Adrenal gland (tissue), 12 donors: ENCODE results near the gene POLE2. TPM values are rescaled to one million over a fixed set of nuclear protein-coding genes. Genes with fewer than 3 reads are reported as not detected.
A peak's percentile ranks its signal among the peaks of the same experiment; 100 is the strongest.
"Not testable (repeated sequence)": the region's sequence is repeated elsewhere in the genome, so short reads cannot be mapped to it uniquely, and the experiment has no call there.

Source experiments
- DNase-seq, 7 donors: peaks; one replicate each; pipeline ENCODE4 v3.0.0-alpha.2; 2019 to 2020
- H3K27ac ChIP-seq, 5 donors: fragments of 200-600 bp; sonication (generic) in 4 of 5; 1 replicate in 3 of 5; 2 replicates in 2 of 5; pipeline versions ENCODE4 v1.5.1 to v1.8.0; 2016 to 2020; ENCODE audit warnings: mild to moderate bottlenecking in 1 of 5
- H3K27me3 ChIP-seq: fragments of 200-600 bp; 2 replicates; pipeline ENCODE4 v1.8.0; 2021
- H3K36me3 ChIP-seq, 2 donors: fragments of 200-600 bp; replicated peaks in 1 of 2; 1 replicate in 1 of 2; 2 replicates in 1 of 2; pipeline versions ENCODE4 v1.5.1 to v1.8.0; 2018 to 2022
- H3K4me1 ChIP-seq, 2 donors: fragments of 200-600 bp; replicated peaks in 1 of 2; 1 replicate in 1 of 2; 2 replicates in 1 of 2; pipeline versions ENCODE4 v1.5.1 to v1.8.0; 2018 to 2021
- H3K4me3 ChIP-seq, 4 donors: fragments of 200-600 bp; sonication (generic) in 3 of 4; one replicate each; pipeline ENCODE4 v1.5.1; 2016 to 2018
- H3K9me3 ChIP-seq, 3 donors: fragments of 200-600 bp; sonication (generic) in 1 of 3; replicated peaks in 1 of 3; 1 replicate in 2 of 3; 2 replicates in 1 of 3; pipeline versions ENCODE4 v1.5.1 to v1.8.0; 2016 to 2021
- CTCF ChIP-seq, 6 experiments: fragments of 450-650 bp in 4 of 6; fragments of 200-600 bp in 2 of 6; sonication (generic) in 1 of 6; IDR thresholded peaks; 1 replicate in 5 of 6; 2 replicates in 1 of 6; pipeline versions ENCODE4 v1.5.1 to v1.8.0; 2016 to 2021; ENCODE audit warnings: antibody characterized with exemption in 6 of 6, mild to moderate bottlenecking in 2 of 6, moderate library complexity in 1 of 6
- POLR2A ChIP-seq, 2 donors: fragments of 450-650 bp; IDR thresholded peaks; one replicate each; pipeline ENCODE4 v1.6.1; 2017; ENCODE audit warnings: antibody characterized with exemption in 2 of 2, mild to moderate bottlenecking in 2 of 2, moderate library complexity in 1 of 2
- WGBS, 4 donors: extraction: QIAGEN DNeasy Blood & Tissue Kit in 2 of 4; methylation state at CpG; one replicate each; pipeline versions ENCODE4 v1.1.5 to v1.1.7; 2013 to 2017; 5-methylcytosine and 5-hydroxymethylcytosine counted together
- intact Hi-C, 2 donors: fragments of 100-400 bp; cut with DNase I; formaldehyde crosslinking; loops; one replicate each; pipeline versions ENCODE4 v1.14.1 to v1.15.0; 2022 to 2023
- polyA plus RNA-seq, 3 donors: library from polyadenylated mRNA; stranded (reverse); fragments of 200-250 nt in 2 of 3; fragments of 350-450 nt in 1 of 3; fragmentation: Illumina TruSeq in 1 of 3; extraction: RNeasy Lipid Tissue Mini Kit (QIAGEN cat#74804) in 1 of 3; gene quantifications; one replicate each; pipeline ENCODE4 v1.2.3, GENCODE V29; 2013 to 2014
- total RNA-seq, 9 donors: library from RNA; depleted of rRNA in 4 of 9; stranded (reverse); fragments of >200 nt in 4 of 9; fragments of 120-200 nt in 1 of 9; fragmentation: NEBNext Ultra II Directional in 1 of 9; extraction: Animal tissue kit (Norgen Biotek cat#: 25700) in 1 of 9; gene quantifications; one replicate each; pipeline versions ENCODE4 v1.1.0 to v1.2.4, GENCODE V29; 2013 to 2023
- donor health status: healthy with polysubstance abuse.
- donor health status: Bipolar disorder and iron deficiency.
- donor health status: DM: yes; HTN: yes; CAD: no.
- donor health status: DM: no; HTN: no; CAD: no.
- donor health status: DM: no; HTN: no; CAD: no.
- donor health status: DM: yes; HTN: yes; CAD: no.

POLE2 gene
- total and polyA plus RNA-seq, 12 donors: 0.95 to 10.4 (median 1.7) TPM

- no peak for TF ChIP-seq CTCF (IDR thresholded peaks at IDR 0.05)
- TF ChIP-seq POLR2A (IDR thresholded peaks at IDR 0.05): no peak
- H3K9me3 ChIP-seq: no peaks in the 10 kb centered on the region
- no peaks in the 10 kb centered on the region for H3K27me3 ChIP-seq
- intact Hi-C loops: no loop called here
- peaks cover 0 to 8% of the 10 kb centered on the region in 2 donors for H3K36me3 ChIP-seq
- H3K4me1 ChIP-seq: no peaks in the 10 kb centered on the region
- no peak overlapping the region for H3K27ac ChIP-seq
- no peak for DNase-seq
- 85 to 90% (median 87%) methylated on average over 4 of the region's 4 CpGs for WGBS, 4 donors
- no peak overlapping the region for H3K4me3 ChIP-seq
These were observed 14.7 kb upstream of the POLE2 start for GRCh38 chr14:49702725-49703124.

GRCh38 chr14:49693735-49694124, 5.7 kb upstream of the POLE2 start:
- H3K27ac ChIP-seq: peak overlapping the region in 4 of 5 donors; percentile 71 to 100 (median 96)
- peak overlapping the region in 2 of 4 donors; percentile 41 to 89 for H3K4me3 ChIP-seq
- H3K9me3 ChIP-seq, H3K36me3 ChIP-seq, H3K27me3 ChIP-seq, intact Hi-C loops, DNase-seq: not testable (repeated sequence)
- WGBS, 4 donors: 8 to 40% (median 21%) methylated on average over 5 to 13 of the region's 13 CpGs
- peaks cover 4 to 12% of the 10 kb centered on the region in 2 donors for H3K4me1 ChIP-seq

- Histone ChIP-seq H3K27ac (peak within 1 kb of the TSS; percentile 71 to 100 (median 94)), H3K9me3 (no peaks in the 10 kb centered on the region), H3K27me3 (no peaks in the 10 kb centered on the region), H3K36me3 (no peaks in the 10 kb centered on the region), H3K4me3 (peak within 1 kb of the TSS in 3 of 4 donors; percentile 13 to 89 (median 41)), H3K4me1 (peaks cover 8 to 12% of the 10 kb centered on the region in 2 donors)
- 0% methylated on average over 22 to 88 of the region's 88 CpGs for WGBS, 4 donors
- DNase-seq: peak; percentile 84 to 93 (median 86)
- intact Hi-C loops: no loop called here
- TF ChIP-seq CTCF (IDR thresholded peaks at IDR 0.05): no peak
- TF ChIP-seq POLR2A (IDR thresholded peaks at IDR 0.05): peak; percentile 96
These were observed 5.1 kb upstream of the POLE2 start, which contains the start of gene KLHDC1 for GRCh38 chr14:49692811-49693734. KLHDC1 (plus strand) TSS chr14:49693120; CDS start chr14:49693195, 75 bp downstream.

GRCh38 chr14:49692193-49692757, 4.3 kb upstream of the POLE2 start:
- Histone ChIP-seq H3K27me3 (no peaks in the 10 kb centered on the region), H3K4me3 (peak overlapping the region in 3 of 4 donors; percentile 13 to 89 (median 41)), H3K4me1 (peaks cover 8 to 15% of the 10 kb centered on the region in 2 donors), H3K9me3 (no peaks in the 10 kb centered on the region), H3K27ac (peak overlapping the region; percentile 71 to 100 (median 94)), H3K36me3 (no peaks in the 10 kb centered on the region)
- WGBS, 4 donors: 44 to 57% (median 53%) methylated on average over 6 of the region's 6 CpGs
- intact Hi-C loops: no loop called here
- no peak for DNase-seq
- TF ChIP-seq CTCF (IDR thresholded peaks at IDR 0.05): no peak
- TF ChIP-seq POLR2A (IDR thresholded peaks at IDR 0.05): no peak
